ENCODE data around the gene NOTCH1.
"Not testable (repeated sequence)": the region's sequence is repeated elsewhere in the genome, so short reads cannot be mapped to it uniquely, and the experiment has no call there.

Gene NOTCH1

DNA sequence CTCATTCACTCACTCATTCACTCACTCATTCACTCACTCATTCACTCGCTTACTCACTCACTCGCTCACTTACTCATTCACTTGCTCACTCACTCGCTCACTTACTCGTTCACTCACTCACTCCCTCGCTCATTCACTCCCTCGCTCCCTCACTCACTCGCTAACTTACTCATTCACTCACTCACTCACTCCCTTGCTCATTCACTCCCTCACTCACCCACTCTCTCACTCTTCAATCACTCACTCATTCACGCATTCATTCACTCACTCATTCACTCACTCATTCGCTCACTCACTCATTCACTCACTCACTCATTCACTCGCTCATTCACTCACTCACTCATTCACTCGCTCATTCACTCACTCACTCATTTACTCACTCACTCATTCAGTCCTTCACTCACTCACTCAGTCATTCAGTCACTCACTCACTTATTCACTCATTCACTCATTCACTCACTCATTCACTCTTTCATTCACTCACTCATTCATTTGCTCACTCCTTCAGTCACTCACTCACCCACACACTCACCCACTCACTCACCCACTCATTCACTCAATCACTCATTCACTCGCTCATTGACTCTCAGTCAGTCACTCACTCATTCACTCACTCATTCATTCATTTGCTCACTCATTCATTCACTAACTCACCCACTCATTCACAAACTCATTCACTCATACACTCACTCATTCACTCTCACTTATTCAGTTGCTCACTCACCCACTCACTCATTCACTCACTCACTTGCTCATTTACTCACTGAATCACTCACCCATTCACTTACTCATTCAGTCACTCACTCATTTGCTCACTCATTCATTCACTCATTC, 36.0 kb upstream of the NOTCH1 start:
- Histone ChIP-seq H3K36me3 (no peaks in the 10 kb centered on the region), H3K27ac (no peak overlapping the region), H3K27me3 (ENCODE audit: insufficient read depth, low read depth, severe bottlenecking) (no peaks in the 10 kb centered on the region), H3K4me3 (ENCODE audit: low read depth, low read length) (no peak overlapping the region), H3K9me3 (ENCODE audit: severe bottlenecking) (no peaks in the 10 kb centered on the region)
- TF ChIP-seq, protein P1, sequence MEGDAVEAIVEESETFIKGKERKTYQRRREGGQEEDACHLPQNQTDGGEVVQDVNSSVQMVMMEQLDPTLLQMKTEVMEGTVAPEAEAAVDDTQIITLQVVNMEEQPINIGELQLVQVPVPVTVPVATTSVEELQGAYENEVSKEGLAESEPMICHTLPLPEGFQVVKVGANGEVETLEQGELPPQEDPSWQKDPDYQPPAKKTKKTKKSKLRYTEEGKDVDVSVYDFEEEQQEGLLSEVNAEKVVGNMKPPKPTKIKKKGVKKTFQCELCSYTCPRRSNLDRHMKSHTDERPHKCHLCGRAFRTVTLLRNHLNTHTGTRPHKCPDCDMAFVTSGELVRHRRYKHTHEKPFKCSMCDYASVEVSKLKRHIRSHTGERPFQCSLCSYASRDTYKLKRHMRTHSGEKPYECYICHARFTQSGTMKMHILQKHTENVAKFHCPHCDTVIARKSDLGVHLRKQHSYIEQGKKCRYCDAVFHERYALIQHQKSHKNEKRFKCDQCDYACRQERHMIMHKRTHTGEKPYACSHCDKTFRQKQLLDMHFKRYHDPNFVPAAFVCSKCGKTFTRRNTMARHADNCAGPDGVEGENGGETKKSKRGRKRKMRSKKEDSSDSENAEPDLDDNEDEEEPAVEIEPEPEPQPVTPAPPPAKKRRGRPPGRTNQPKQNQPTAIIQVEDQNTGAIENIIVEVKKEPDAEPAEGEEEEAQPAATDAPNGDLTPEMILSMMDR (IDR thresholded peaks at IDR 0.05; ENCODE audit: low read depth, low read length), result no peak
- DNase-seq, result no peak

DNA sequence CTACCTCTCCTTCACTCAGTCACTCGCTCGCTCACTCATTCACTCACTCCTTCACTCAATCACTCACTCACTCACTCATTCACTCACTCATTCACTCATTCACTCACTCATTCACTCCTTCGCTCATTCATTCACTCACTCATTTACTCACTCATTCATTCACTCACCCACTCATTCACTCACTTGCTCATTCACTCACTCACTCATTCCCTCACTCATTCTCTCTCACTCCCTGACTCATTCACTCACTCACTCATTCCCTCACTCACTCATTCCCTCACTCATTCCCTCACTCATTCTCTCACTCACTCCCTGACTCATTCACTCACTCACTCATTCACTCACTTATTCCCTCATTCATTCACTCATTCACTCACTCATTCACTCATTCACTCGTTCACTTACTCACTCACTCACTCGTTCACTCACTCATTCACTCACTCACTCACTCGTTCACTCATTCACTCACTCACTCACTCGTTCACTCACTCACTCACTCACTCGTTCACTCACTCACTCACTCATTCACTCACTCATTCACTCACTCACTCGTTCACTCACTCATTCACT, 33.9 kb upstream of the NOTCH1 start:
- not testable (repeated sequence) for H3K36me3 ChIP-seq; DNase-seq; H3K9me3 ChIP-seq (ENCODE audit: severe bottlenecking); H3K27ac ChIP-seq; H3K27me3 ChIP-seq (ENCODE audit: insufficient read depth, low read depth, severe bottlenecking); H3K4me3 ChIP-seq (ENCODE audit: low read depth, low read length)

DNA sequence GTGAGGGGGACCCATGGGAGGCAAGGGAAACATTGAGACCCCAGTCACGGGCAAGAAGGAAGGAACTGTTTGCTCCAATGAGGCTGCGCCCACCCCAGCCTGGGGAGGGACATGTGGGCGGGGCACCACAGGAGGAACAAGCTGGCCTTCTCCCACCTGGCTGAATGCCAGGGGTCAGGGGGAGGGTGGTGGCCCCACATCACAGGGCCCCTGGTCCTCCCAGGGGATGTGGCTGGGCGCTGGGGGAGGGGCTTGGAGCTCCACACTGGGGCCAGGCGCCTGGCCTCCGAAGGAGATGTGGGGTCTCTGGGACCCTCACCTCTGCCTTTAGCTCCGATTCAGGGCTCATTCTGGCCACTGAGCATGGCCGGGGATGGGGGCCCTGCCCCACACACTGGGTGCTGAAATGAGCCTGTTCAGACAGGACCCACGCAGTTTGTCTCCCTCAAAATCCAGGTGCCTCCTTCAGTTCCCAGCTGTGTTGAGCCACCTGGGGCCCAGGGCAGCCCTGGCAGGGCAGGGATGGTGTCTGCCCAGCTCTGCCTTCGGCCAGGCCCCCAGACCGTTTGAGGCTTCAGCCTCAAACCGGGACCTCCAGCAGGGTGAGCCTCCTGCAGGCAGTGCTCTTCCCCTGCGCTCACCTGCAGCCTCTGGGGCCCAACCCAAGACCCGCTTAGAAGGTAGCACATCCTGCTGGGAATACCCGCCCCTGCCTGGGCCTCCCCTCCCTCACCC, 33.2 kb upstream of the NOTCH1 start:
- TF ChIP-seq, protein P1 (IDR thresholded peaks at IDR 0.05; ENCODE audit: low read depth, low read length), result peak; percentile 19; the same call in 1 of the 2 replicates

DNA sequence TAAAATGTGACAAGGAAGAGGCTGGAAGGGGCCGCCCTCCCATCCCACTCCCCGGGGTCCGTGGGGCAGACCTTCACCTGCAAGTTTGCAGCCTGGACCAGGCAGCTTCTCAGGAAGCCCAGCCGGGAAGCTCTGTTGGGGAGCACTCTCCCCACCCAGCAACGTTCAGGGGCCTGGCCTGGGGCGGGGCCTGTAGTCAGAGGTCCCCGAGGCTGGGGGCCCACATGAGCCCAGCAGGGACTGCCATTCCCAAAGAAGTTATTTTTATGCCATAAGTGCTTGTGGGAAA, 32.7 kb upstream of the NOTCH1 start:
- no peaks in the 10 kb centered on the region for H3K9me3 ChIP-seq (ENCODE audit: severe bottlenecking)
- no peaks in the 10 kb centered on the region for H3K36me3 ChIP-seq
- no peak overlapping the region for H3K27ac ChIP-seq
- H3K4me3 ChIP-seq (ENCODE audit: low read depth, low read length), result no peak overlapping the region
- TF ChIP-seq, protein P1 (IDR thresholded peaks at IDR 0.05; ENCODE audit: low read depth, low read length), result no peak
- no peak for DNase-seq
- no peaks in the 10 kb centered on the region for H3K27me3 ChIP-seq (ENCODE audit: insufficient read depth, low read depth, severe bottlenecking)

More for the DNA sequence above, 33.2 kb upstream of the NOTCH1 start:
- H3K27me3 ChIP-seq (ENCODE audit: insufficient read depth, low read depth, severe bottlenecking), result no peaks in the 10 kb centered on the region
- no peak for DNase-seq
- no peak overlapping the region for H3K4me3 ChIP-seq (ENCODE audit: low read depth, low read length)
- no peaks in the 10 kb centered on the region for H3K36me3 ChIP-seq
- no peaks in the 10 kb centered on the region for H3K9me3 ChIP-seq (ENCODE audit: severe bottlenecking)
- H3K27ac ChIP-seq, result no peak overlapping the region

DNA sequence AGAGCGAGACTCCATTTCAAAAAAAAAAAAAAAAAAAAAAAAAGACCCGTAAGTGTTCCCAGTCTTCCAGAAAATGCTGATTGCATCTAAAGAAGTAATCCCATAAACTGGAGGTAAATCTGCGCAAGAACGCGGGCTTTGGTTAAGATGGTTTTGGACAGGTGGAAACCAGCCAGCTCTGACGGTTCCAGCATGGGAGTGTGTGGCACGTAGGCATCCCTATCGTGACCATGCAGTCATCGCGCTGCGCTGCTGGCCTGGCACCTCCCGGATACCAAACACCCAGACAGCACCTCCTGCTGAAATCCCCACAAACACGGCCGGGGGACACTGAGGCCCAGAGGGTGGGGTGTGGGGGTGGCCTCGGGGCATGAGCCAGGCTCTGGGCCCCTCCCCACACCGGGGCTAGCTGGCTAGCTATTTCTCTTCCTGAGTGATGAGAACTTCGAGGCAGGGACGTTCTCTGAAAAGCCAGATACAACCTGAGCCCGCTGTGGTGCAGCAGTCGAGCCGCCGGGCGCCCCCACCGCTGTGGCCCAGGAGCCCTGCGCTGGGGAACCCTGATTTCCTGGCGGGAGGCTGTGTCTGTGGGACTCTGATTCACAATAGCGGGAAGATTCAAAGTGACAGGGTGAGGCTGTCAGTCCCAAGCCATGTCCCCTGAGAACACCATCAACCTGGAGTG, 32.2 kb upstream of the NOTCH1 start:
- H3K36me3 ChIP-seq, result no peaks in the 10 kb centered on the region
- H3K9me3 ChIP-seq (ENCODE audit: severe bottlenecking), result no peaks in the 10 kb centered on the region
- H3K4me3 ChIP-seq (ENCODE audit: low read depth, low read length), result no peak overlapping the region
- no peaks in the 10 kb centered on the region for H3K27me3 ChIP-seq (ENCODE audit: insufficient read depth, low read depth, severe bottlenecking)
- H3K27ac ChIP-seq, result no peak overlapping the region
- no peak for DNase-seq
- TF ChIP-seq, protein P1 (IDR thresholded peaks at IDR 0.05; ENCODE audit: low read depth, low read length), result no peak

DNA sequence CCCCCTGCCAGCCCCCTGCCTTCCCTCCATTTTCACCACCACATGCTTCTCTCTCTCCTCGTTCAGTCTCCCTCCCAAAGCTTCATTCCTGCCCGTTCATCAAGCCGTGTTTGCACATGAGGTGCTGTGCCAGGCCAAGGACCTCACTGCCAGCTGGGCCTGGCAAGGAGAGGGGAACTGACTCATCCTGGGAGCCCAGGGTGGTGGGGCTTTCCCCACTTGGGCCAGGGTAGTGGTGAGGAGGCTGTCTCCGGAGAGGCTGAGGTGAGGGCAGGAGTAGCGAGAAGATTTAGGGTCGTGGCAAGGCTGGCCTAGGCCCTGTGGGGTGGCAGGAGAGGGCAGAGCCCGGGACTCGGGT, 30.4 kb upstream of the NOTCH1 start:
- no peak for DNase-seq
- H3K36me3 ChIP-seq, result no peaks in the 10 kb centered on the region
- H3K27me3 ChIP-seq (ENCODE audit: insufficient read depth, low read depth, severe bottlenecking), result no peaks in the 10 kb centered on the region
- H3K9me3 ChIP-seq (ENCODE audit: severe bottlenecking), result no peaks in the 10 kb centered on the region
- H3K27ac ChIP-seq, result no peak overlapping the region
- TF ChIP-seq, protein P1 (IDR thresholded peaks at IDR 0.05; ENCODE audit: low read depth, low read length), result no peak
- H3K4me3 ChIP-seq (ENCODE audit: low read depth, low read length), result no peak overlapping the region
